K562 (cell line): ENCODE measurements around the gene MED13L. TPM values are rescaled to one million over a fixed set of nuclear protein-coding genes. Genes with fewer than 3 reads are reported as not detected.

Experiments
- ATF7 ChIP-seq: fragments of 450-650 bp; IDR thresholded peaks from 2 replicates; pipeline ENCODE4 v1.7.1; 2014; ENCODE audit warnings: mild to moderate bottlenecking, moderate library complexity
- BRF1 ChIP-seq: IDR thresholded peaks from 3 replicates; pipeline ENCODE4 v1.6.1; 2011; ENCODE audit warnings: borderline replicate concordance, mild to moderate bottlenecking; ENCODE audit not compliant: insufficient read length; ENCODE audit errors: extremely low read depth
- CREM ChIP-seq: IDR thresholded peaks from 2 replicates; pipeline ENCODE4 v1.6.1; 2014; ENCODE audit warnings: antibody characterized with exemption, low read depth
- KDM1A ChIP-seq, 2 experiments: fragments of 450-650 bp; IDR thresholded peaks; 2 replicates each; pipeline ENCODE4 v1.6.1; 2016; ENCODE audit warnings: mild to moderate bottlenecking in 2 of 2
- KLF10 ChIP-seq: fragments of 250-450 bp; sonication (Bioruptor Pico); IDR thresholded peaks from 2 replicates; pipeline ENCODE4 v1.6.1; 2021; ENCODE audit warnings: matching md5 sums
- KLF6 ChIP-seq: fragments of 250-450 bp; sonication (Bioruptor Pico); IDR thresholded peaks from 2 replicates; pipeline ENCODE4 v1.4.0; 2020; ENCODE audit warnings: mild to moderate bottlenecking, moderate library complexity, borderline replicate concordance
- MAFK ChIP-seq: IDR thresholded peaks from 2 replicates; pipeline ENCODE4 v1.6.1; 2011; ENCODE audit warnings: low read length, improper control_type of control experiment
- MTA2 ChIP-seq: fragments of 450-650 bp; IDR thresholded peaks from 2 replicates; pipeline ENCODE4 v1.6.1; 2016; ENCODE audit warnings: low read depth
- MYBL2 ChIP-seq, 2 experiments: fragments of 450-650 bp in 1 of 2; sonication (generic) in 1 of 2; formaldehyde crosslinking in 1 of 2; IDR thresholded peaks; 2 replicates each; pipeline versions ENCODE4 v1.6.1 to v1.8.1; 2017 to 2022; ENCODE audit warnings: borderline replicate concordance in 1 of 2, inconsistent platforms in 1 of 2, low read depth in 1 of 2, mild to moderate bottlenecking in 1 of 2, missing genetic modification reagents in 1 of 2, moderate library complexity in 1 of 2
- NCOR1 ChIP-seq: fragments of 450-650 bp; IDR thresholded peaks from 2 replicates; pipeline ENCODE4 v1.6.1; 2016; ENCODE audit warnings: mild to moderate bottlenecking, moderate library complexity
- NFE2 ChIP-seq: IDR thresholded peaks from 2 replicates; pipeline ENCODE4 v1.6.1; 2014; ENCODE audit warnings: antibody characterized with exemption, low read depth
- PHF21A ChIP-seq: fragments of 450-650 bp; IDR thresholded peaks from 2 replicates; pipeline ENCODE4 v1.6.1; 2017; ENCODE audit warnings: low read depth, borderline replicate concordance
- PREB ChIP-seq: sonication (generic); formaldehyde crosslinking; IDR thresholded peaks from 2 replicates; pipeline ENCODE4 v1.8.1; 2023; ENCODE audit warnings: mild to moderate bottlenecking, missing genetic modification reagents
- RBM14 ChIP-seq: fragments of 200-400 bp; formaldehyde crosslinking; IDR thresholded peaks from 2 replicates; pipeline ENCODE4 v1.6.1; 2018; ENCODE audit warnings: low read depth, mild to moderate bottlenecking, low read length, moderate library complexity, borderline replicate concordance; ENCODE audit not compliant: insufficient read depth
- SMAD3 ChIP-seq: fragments of 450-650 bp; formaldehyde crosslinking; conservative IDR thresholded peaks from 2 replicates; pipeline ENCODE4 v1.4.0; 2020; ENCODE audit warnings: mild to moderate bottlenecking
- TRIM28 ChIP-seq: fragments of 450-650 bp; IDR thresholded peaks from 2 replicates; pipeline ENCODE4 v1.6.1; 2017
- TSC22D4 ChIP-seq: fragments of 450-650 bp; IDR thresholded peaks from 2 replicates; pipeline ENCODE4 v1.6.1; 2016; ENCODE audit warnings: missing genetic modification characterization, missing biosample characterization, control low read depth
- ZBTB26 ChIP-seq: fragments of 450-650 bp; formaldehyde crosslinking; IDR thresholded peaks from 2 replicates; pipeline ENCODE4 v1.4.0; 2022; ENCODE audit warnings: missing genetic modification characterization
- ZNF124 ChIP-seq: sonication (generic); formaldehyde crosslinking; IDR thresholded peaks from 2 replicates; pipeline ENCODE4 v1.8.1; 2022; ENCODE audit warnings: missing genetic modification reagents
- ZNF143 ChIP-seq: sonication (generic); formaldehyde crosslinking; IDR thresholded peaks from 2 replicates; pipeline ENCODE4 v1.9.0; 2022; ENCODE audit warnings: mild to moderate bottlenecking, missing genetic modification reagents
- ZNF449 ChIP-seq: fragments of 250-450 bp; sonication (Bioruptor Pico); IDR thresholded peaks from 2 replicates; pipeline ENCODE4 v1.8.0; 2022; ENCODE audit warnings: moderate library complexity, mild to moderate bottlenecking, inconsistent platforms
- ZNF785 ChIP-seq: fragments of 250-450 bp; sonication (Bioruptor Pico); IDR thresholded peaks from 2 replicates; pipeline ENCODE4 v1.4.0; 2020; ENCODE audit warnings: mild to moderate bottlenecking
- polyA plus RNA-seq, 8 experiments: library from polyadenylated mRNA; depleted of rRNA in 4 of 8; stranded (reverse) in 5 of 8; unstranded in 3 of 8; fragments of >200 nt; fragmentation: Nextera tagmentation in 2 of 8; fragmentation: Illumina TruSeq in 1 of 8; extraction: Ambion mirVana in 2 of 8; extraction: Trizol in 1 of 8; gene quantifications; 2 replicates each; pipeline versions ENCODE4 v1.2.1 to v1.2.3, GENCODE V29; 2011 to 2014; ENCODE audit warnings: inconsistent platforms in 1 of 8, missing spikeins in 1 of 8
- total RNA-seq, 7 experiments: library from RNA; depleted of rRNA in 6 of 7; stranded (reverse); fragments of >200 nt in 6 of 7; fragmentation: Illumina TruSeq in 2 of 7; extraction: Trizol in 2 of 7; gene quantifications; 2 replicates each; pipeline versions ENCODE4 v1.2.1 to v1.2.3, GENCODE V29; 2011 to 2021; ENCODE audit warnings: low replicate concordance in 1 of 7

Gene MED13L
- total and polyA plus RNA-seq, 9 of the 15 experiments (the other 6 are each of a cell fraction or from before 2014, with no cell fraction given), result 13.4 to 90.3 (median 36.9) TPM

DNA sequence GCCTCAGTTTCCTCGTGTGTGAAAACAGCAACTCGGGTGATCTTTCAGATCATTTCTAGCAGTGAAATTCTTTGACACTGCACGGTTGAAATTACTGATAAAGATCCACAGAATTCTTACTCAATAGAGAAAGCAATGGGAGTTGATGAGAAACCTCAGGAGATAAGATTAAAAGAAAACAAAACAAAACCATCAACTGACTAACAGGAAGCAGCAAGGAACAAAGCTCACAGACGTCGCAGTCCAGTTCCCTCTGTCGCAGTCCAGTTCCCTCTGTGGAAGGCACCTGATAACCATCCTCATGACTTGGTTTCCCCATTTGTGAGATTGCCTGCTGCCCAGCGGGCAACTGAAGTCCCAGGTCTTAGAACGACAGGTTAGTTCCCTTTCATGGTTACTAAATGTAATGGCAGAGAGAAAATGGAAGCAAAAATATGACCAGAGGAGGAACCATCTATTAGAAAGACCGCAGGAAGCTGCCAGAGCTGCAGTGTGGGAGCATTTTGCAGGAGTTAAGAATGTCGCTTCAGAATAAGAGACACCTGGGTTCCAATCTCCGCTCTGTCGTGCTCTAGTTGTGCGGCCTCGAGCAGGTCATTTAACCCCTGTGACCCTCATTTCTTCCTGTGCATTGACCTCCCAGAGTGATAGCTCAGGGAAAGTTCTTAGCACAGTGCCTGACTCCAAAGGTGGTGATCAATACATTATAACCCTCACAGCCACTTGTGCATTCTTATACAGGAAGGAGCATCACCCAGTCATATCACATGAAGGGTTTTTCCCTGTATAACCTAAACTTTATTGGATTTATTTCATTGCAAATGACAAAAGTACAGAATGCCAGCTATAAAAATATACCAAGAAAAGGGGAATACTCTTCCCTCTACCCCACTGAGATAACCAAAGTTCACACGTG is 5.1 kb upstream of the MED13L start (continued):
- peak; percentile 38; the same call in 1 of the 2 replicates for TF ChIP-seq KLF6 (CRISPR knock-in tag)
- TF ChIP-seq MAFK, result no peak
- no peak for TF ChIP-seq SMAD3 (CRISPR knock-in tag)
- no peak for TF ChIP-seq MTA2
- TF ChIP-seq PREB, result no peak
- TF ChIP-seq PHF21A, result no peak
- no peak for TF ChIP-seq NFE2
- no peak for TF ChIP-seq KLF10 (CRISPR knock-in tag)
- no peak for TF ChIP-seq RBM14
- TF ChIP-seq TSC22D4 (tag), result no peak
- no peak for TF ChIP-seq MYBL2 (IDR thresholded peaks at IDR 0.05; ENCODE audit: low read depth)
- TF ChIP-seq MYBL2 (CRISPR knock-in tag; IDR thresholded peaks at IDR 0.05; ENCODE audit: borderline replicate concordance), result no peak
- TF ChIP-seq NCOR1, result no peak
- no peak for TF ChIP-seq ZNF785 (CRISPR knock-in tag)
- no peak; the same call in 1 of the 2 replicates for TF ChIP-seq ATF7
- no peak for TF ChIP-seq BRF1
- TF ChIP-seq ZNF143 (CRISPR knock-in tag), result no peak
- no peak for TF ChIP-seq KDM1A (IDR thresholded peaks at IDR 0.05)
- no peak for TF ChIP-seq ZNF449 (CRISPR knock-in tag)
- no peak for TF ChIP-seq TRIM28
- TF ChIP-seq CREM, result no peak
- TF ChIP-seq ZBTB26 (CRISPR knock-in tag), result no peak
- no peak for TF ChIP-seq ZNF124 (CRISPR knock-in tag)
